ENCODE results near the gene FCN3. TPM values are rescaled to one million over a fixed set of nuclear protein-coding genes. Genes with fewer than 3 reads are reported as not detected.

Gene FCN3
- total and polyA plus RNA-seq, 10 of the 15 experiments (the other 5 are each of a cell fraction or from before 2014, with no cell fraction given) = 0.28 TPM; not detected in 9

DNA sequence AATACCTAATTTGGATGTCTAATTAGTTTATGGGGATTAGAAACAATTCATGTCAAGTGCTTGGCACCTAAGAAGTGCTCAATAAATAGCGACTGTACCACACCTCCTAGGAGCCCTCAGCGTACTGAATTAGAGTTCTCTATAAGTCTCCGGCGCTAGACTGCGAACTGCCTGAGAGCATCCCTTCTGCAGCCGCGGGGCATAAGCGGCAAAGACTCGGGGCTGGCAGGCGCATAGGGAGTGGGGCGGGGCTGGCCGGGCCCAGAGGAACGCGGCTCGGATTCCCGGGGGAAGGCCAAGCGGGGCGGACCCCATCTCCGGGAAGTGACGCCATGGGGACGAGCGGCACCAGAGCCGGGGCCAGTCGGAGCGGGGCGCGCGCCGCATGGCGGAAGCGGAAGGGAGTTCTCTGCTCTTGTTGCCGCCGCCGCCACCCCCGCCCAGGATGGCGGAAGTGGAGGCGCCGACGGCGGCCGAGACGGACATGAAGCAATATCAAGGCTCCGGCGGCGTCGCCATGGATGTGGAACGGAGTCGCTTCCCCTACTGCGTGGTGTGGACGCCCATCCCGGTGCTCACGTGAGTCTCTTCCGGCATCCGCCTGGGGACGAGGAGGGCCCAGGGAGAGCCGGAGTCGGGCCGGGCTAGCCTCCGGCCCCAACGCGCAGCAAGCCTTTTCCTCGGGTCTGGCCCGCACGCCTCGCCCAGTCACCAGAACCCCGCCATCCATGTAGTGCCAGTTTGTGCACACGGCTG lies 52.6 kb downstream of the FCN3 start, which contains the start of gene TMEM222 (continued):
- TF ChIP-seq, protein P1, sequence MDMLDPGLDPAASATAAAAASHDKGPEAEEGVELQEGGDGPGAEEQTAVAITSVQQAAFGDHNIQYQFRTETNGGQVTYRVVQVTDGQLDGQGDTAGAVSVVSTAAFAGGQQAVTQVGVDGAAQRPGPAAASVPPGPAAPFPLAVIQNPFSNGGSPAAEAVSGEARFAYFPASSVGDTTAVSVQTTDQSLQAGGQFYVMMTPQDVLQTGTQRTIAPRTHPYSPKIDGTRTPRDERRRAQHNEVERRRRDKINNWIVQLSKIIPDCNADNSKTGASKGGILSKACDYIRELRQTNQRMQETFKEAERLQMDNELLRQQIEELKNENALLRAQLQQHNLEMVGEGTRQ (IDR thresholded peaks at IDR 0.05; ENCODE audit: borderline replicate concordance, low read depth, low read length) = no peak; the same call in 1 of the 2 replicates
- TF ChIP-seq, protein P2, sequence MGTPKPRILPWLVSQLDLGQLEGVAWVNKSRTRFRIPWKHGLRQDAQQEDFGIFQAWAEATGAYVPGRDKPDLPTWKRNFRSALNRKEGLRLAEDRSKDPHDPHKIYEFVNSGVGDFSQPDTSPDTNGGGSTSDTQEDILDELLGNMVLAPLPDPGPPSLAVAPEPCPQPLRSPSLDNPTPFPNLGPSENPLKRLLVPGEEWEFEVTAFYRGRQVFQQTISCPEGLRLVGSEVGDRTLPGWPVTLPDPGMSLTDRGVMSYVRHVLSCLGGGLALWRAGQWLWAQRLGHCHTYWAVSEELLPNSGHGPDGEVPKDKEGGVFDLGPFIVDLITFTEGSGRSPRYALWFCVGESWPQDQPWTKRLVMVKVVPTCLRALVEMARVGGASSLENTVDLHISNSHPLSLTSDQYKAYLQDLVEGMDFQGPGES (IDR thresholded peaks at IDR 0.05) = peak; percentile 71; the same call in 1 of the 2 replicates
- TF ChIP-seq SREBF2 (IDR thresholded peaks at IDR 0.05; ENCODE audit: low read length) (peak; percentile 45; the same call in 1 of the 2 replicates), NFYA (IDR thresholded peaks at IDR 0.05; ENCODE audit: borderline replicate concordance, low read depth, low read length) (no peak), POU2F2 (IDR thresholded peaks at IDR 0.05; ENCODE audit: borderline replicate concordance, low read depth, low read length) (peak; percentile 55; the same call in 2 of the 3 replicates), NR2C1 (IDR thresholded peaks at IDR 0.05) (peak; percentile 86), CREB1 (IDR thresholded peaks at IDR 0.05; ENCODE audit: low read depth) (peak; percentile 98), EED (IDR thresholded peaks at IDR 0.05; ENCODE audit: low read depth) (peak; percentile 51; the same call in 1 of the 2 replicates), IKZF1 (conservative IDR thresholded peaks at IDR 0.05) (peak; percentile 98), CHD2 (IDR thresholded peaks at IDR 0.05; ENCODE audit: borderline replicate concordance, low read depth, low read length) (peak; percentile 90), IKZF2 (IDR thresholded peaks at IDR 0.05) (peak; percentile 55 to 67; a peak in 3 of 4 replicates), NFYB (IDR thresholded peaks at IDR 0.05; ENCODE audit: insufficient read depth, low read depth, low read length) (peak; percentile 67; the same call in 1 of the 2 replicates)
- TF ChIP-seq, protein P3, sequence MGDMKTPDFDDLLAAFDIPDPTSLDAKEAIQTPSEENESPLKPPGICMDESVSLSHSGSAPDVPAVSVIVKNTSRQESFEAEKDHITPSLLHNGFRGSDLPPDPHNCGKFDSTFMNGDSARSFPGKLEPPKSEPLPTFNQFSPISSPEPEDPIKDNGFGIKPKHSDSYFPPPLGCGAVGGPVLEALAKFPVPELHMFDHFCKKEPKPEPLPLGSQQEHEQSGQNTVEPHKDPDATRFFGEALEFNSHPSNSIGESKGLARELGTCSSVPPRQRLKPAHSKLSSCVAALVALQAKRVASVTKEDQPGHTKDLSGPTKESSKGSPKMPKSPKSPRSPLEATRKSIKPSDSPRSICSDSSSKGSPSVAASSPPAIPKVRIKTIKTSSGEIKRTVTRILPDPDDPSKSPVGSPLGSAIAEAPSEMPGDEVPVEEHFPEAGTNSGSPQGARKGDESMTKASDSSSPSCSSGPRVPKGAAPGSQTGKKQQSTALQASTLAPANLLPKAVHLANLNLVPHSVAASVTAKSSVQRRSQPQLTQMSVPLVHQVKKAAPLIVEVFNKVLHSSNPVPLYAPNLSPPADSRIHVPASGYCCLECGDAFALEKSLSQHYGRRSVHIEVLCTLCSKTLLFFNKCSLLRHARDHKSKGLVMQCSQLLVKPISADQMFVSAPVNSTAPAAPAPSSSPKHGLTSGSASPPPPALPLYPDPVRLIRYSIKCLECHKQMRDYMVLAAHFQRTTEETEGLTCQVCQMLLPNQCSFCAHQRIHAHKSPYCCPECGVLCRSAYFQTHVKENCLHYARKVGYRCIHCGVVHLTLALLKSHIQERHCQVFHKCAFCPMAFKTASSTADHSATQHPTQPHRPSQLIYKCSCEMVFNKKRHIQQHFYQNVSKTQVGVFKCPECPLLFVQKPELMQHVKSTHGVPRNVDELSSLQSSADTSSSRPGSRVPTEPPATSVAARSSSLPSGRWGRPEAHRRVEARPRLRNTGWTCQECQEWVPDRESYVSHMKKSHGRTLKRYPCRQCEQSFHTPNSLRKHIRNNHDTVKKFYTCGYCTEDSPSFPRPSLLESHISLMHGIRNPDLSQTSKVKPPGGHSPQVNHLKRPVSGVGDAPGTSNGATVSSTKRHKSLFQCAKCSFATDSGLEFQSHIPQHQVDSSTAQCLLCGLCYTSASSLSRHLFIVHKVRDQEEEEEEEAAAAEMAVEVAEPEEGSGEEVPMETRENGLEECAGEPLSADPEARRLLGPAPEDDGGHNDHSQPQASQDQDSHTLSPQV (IDR thresholded peaks at IDR 0.05) = no peak
- TF ChIP-seq, protein P4, sequence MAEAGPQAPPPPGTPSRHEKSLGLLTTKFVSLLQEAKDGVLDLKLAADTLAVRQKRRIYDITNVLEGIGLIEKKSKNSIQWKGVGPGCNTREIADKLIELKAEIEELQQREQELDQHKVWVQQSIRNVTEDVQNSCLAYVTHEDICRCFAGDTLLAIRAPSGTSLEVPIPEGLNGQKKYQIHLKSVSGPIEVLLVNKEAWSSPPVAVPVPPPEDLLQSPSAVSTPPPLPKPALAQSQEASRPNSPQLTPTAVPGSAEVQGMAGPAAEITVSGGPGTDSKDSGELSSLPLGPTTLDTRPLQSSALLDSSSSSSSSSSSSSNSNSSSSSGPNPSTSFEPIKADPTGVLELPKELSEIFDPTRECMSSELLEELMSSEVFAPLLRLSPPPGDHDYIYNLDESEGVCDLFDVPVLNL (IDR thresholded peaks at IDR 0.05; ENCODE audit: low read depth, low read length) = no peak
- TF ChIP-seq, protein P5, sequence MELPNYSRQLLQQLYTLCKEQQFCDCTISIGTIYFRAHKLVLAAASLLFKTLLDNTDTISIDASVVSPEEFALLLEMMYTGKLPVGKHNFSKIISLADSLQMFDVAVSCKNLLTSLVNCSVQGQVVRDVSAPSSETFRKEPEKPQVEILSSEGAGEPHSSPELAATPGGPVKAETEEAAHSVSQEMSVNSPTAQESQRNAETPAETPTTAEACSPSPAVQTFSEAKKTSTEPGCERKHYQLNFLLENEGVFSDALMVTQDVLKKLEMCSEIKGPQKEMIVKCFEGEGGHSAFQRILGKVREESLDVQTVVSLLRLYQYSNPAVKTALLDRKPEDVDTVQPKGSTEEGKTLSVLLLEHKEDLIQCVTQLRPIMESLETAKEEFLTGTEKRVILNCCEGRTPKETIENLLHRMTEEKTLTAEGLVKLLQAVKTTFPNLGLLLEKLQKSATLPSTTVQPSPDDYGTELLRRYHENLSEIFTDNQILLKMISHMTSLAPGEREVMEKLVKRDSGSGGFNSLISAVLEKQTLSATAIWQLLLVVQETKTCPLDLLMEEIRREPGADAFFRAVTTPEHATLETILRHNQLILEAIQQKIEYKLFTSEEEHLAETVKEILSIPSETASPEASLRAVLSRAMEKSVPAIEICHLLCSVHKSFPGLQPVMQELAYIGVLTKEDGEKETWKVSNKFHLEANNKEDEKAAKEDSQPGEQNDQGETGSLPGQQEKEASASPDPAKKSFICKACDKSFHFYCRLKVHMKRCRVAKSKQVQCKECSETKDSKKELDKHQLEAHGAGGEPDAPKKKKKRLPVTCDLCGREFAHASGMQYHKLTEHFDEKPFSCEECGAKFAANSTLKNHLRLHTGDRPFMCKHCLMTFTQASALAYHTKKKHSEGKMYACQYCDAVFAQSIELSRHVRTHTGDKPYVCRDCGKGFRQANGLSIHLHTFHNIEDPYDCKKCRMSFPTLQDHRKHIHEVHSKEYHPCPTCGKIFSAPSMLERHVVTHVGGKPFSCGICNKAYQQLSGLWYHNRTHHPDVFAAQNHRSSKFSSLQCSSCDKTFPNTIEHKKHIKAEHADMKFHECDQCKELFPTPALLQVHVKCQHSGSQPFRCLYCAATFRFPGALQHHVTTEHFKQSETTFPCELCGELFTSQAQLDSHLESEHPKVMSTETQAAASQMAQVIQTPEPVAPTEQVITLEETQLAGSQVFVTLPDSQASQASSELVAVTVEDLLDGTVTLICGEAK (IDR thresholded peaks at IDR 0.05; ENCODE audit: borderline replicate concordance) = peak; percentile 99
- TF ChIP-seq, protein P6, sequence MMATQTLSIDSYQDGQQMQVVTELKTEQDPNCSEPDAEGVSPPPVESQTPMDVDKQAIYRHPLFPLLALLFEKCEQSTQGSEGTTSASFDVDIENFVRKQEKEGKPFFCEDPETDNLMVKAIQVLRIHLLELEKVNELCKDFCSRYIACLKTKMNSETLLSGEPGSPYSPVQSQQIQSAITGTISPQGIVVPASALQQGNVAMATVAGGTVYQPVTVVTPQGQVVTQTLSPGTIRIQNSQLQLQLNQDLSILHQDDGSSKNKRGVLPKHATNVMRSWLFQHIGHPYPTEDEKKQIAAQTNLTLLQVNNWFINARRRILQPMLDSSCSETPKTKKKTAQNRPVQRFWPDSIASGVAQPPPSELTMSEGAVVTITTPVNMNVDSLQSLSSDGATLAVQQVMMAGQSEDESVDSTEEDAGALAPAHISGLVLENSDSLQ (IDR thresholded peaks at IDR 0.05) = peak; percentile 76

Measured in GM12878 (cell line).